Measurements from ENCODE around the gene ATP2B2. TPM values are rescaled to one million over a fixed set of nuclear protein-coding genes. Genes with fewer than 3 reads are reported as not detected.

The ATP2B2 gene
- total RNA-seq, 1 donor from 2014 or later = not detected

GRCh38 chr3:10494180-10494579, 11.2 kb downstream of the ATP2B2 start:
- H3K27ac Mint-ChIP-seq = no peak overlapping the region
- no peak for DNase-seq (ENCODE audit: low spot score)
- peaks cover 7% of the 10 kb centered on the region for H3K27me3 Mint-ChIP-seq (ENCODE audit: insufficient read depth)
- no peaks in the 10 kb centered on the region for H3K4me1 Mint-ChIP-seq (ENCODE audit: low read depth)
- H3K9me3 Mint-ChIP-seq = no peaks in the 10 kb centered on the region
- no peak overlapping the region for H3K4me3 Mint-ChIP-seq
- H3K36me3 Mint-ChIP-seq (ENCODE audit: low read depth) = no peaks in the 10 kb centered on the region
- intact Hi-C loops (cut with micrococcal nuclease) = no loop called here

GRCh38 chr3:10493202-10493589, 12.2 kb downstream of the ATP2B2 start:
- intact Hi-C loops (cut with micrococcal nuclease) = no loop called here
- Mint-ChIP-seq H3K4me1 (ENCODE audit: low read depth) (no peaks in the 10 kb centered on the region), H3K27ac (no peak overlapping the region), H3K36me3 (ENCODE audit: low read depth) (no peaks in the 10 kb centered on the region), H3K4me3 (no peak overlapping the region), H3K27me3 (ENCODE audit: insufficient read depth) (peaks cover 10% of the 10 kb centered on the region), H3K9me3 (no peaks in the 10 kb centered on the region)
- DNase-seq (ENCODE audit: low spot score) = no peak

DNA sequence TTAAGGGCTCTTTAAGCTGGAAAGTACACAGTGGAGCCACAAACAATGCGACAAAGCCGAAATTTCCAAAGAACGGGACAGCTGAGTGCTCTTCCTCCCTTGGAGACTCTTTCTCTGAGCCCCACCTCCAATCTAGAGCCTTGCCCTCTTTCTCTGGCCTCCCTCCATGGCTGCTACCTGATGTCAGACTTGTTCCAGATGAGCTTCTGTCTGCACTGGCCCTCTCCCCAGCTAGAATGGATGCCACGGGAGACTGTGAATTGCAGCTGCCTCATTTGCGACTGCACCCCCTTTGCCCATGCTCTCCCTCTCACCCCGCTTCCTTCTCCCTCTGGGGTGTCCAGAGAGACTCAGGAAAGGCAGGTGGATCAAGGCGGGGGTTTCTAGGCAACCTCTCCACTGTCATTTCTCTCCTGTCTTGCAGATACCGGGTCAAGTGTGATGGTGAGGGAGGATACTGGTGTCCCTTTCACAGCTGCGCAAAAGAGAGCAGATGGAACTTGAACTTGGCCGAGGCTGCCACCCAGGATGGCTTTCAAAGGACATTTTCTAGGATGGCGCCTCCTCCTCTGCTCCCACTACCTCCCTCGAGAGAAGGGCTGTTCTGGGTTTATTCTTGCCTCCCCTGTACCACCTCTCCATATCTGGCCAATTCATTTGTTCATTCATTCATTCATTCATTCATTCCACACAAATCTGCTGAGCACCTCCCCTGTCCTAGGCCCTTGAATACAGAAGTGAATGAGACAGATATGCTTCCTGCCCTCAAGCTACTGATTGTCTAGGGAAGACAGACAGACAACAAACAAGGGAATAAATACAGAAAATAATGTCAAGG, 12.8 kb downstream of the ATP2B2 start:
- Mint-ChIP-seq H3K4me3 (no peak overlapping the region), H3K36me3 (ENCODE audit: low read depth) (no peaks in the 10 kb centered on the region), H3K27me3 (ENCODE audit: insufficient read depth) (peaks cover 10% of the 10 kb centered on the region), H3K9me3 (no peaks in the 10 kb centered on the region), H3K4me1 (ENCODE audit: low read depth) (no peaks in the 10 kb centered on the region), H3K27ac (no peak overlapping the region)
- intact Hi-C loops (cut with micrococcal nuclease) = no loop called here
- no peak for DNase-seq (ENCODE audit: low spot score)

- H3K27me3 Mint-ChIP-seq (ENCODE audit: insufficient read depth) = peaks cover 10% of the 10 kb centered on the region
- no peak for DNase-seq (ENCODE audit: low spot score)
- H3K4me1 Mint-ChIP-seq (ENCODE audit: low read depth) = no peaks in the 10 kb centered on the region
- no peaks in the 10 kb centered on the region for H3K36me3 Mint-ChIP-seq (ENCODE audit: low read depth)
- no peak overlapping the region for H3K4me3 Mint-ChIP-seq
- no peaks in the 10 kb centered on the region for H3K9me3 Mint-ChIP-seq
- intact Hi-C loops (cut with micrococcal nuclease) = loop anchor here (5.0 kb wide), 1 partner anchor 472 kb away; no protein-coding TSS in a partner anchor
- H3K27ac Mint-ChIP-seq = no peak overlapping the region
These were observed 15.5 kb downstream of the ATP2B2 start for GRCh38 chr3:10489746-10490483.

- DNase-seq (ENCODE audit: low spot score) = no peak
- H3K36me3 Mint-ChIP-seq (ENCODE audit: low read depth) = no peaks in the 10 kb centered on the region
- H3K27ac Mint-ChIP-seq = no peak overlapping the region
- H3K9me3 Mint-ChIP-seq = no peaks in the 10 kb centered on the region
- H3K4me3 Mint-ChIP-seq = no peak overlapping the region
- peaks cover 3% of the 10 kb centered on the region for H3K27me3 Mint-ChIP-seq (ENCODE audit: insufficient read depth)
- no peaks in the 10 kb centered on the region for H3K4me1 Mint-ChIP-seq (ENCODE audit: low read depth)
- intact Hi-C loops (cut with micrococcal nuclease) = loop anchor here (5.0 kb wide), 1 partner anchor 474 kb away; no protein-coding TSS in a partner anchor
These were observed 17.3 kb downstream of the ATP2B2 start for GRCh38 chr3:10487988-10488633.

DNA sequence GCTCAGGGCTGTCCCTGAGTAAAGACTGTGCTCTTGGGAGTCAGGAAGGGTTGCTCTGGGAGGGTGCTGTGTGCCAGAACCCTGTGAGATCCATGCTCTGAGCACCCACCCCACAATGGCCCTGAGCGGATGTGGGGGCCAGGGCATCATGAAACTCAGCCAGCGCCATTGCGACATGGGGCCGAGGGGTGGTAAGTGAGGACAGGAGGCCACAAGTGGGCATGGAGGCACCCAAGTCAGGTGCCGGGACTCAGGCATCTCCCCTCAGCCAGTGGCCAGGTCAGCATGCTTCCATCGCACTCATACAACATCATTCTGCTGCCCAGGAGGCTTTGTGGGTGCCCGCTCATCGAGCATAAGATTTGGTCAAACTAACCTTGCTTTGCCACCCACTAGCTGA, 19.6 kb downstream of the ATP2B2 start:
- no peak for DNase-seq (ENCODE audit: low spot score)
- intact Hi-C loops (cut with micrococcal nuclease) = loop anchor here (5.0 kb wide), 1 partner anchor 476 kb away; no protein-coding TSS in a partner anchor
- Mint-ChIP-seq H3K27ac (no peak overlapping the region), H3K27me3 (ENCODE audit: insufficient read depth) (peaks cover 3% of the 10 kb centered on the region), H3K4me1 (ENCODE audit: low read depth) (no peaks in the 10 kb centered on the region), H3K36me3 (ENCODE audit: low read depth) (no peaks in the 10 kb centered on the region), H3K9me3 (no peaks in the 10 kb centered on the region), H3K4me3 (no peak overlapping the region)

DNA sequence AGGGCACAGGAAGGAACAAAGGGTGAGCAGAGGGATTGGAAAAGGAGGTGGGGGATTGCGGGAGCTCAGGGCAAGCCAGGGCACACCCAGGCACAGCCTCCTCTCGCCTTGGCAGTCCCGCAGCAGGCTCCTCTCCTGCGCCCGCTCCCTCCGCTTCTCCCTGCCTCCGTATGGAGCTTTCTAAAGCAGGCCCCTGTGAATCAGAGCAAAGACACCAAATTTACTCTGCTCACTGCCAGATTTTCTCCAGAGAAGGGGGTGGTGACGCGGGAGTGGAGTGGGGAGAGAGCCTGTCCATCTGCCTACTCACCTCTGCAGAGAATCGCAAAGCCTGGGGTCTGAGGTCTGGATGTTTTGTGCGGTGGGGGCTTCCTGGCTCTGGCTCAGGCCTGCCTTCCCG, 20.0 kb downstream of the ATP2B2 start:
- Mint-ChIP-seq H3K4me1 (ENCODE audit: low read depth) (no peaks in the 10 kb centered on the region), H3K9me3 (no peaks in the 10 kb centered on the region), H3K4me3 (no peak overlapping the region), H3K27me3 (ENCODE audit: insufficient read depth) (peaks cover 3% of the 10 kb centered on the region), H3K36me3 (ENCODE audit: low read depth) (no peaks in the 10 kb centered on the region), H3K27ac (no peak overlapping the region)
- no peak for DNase-seq (ENCODE audit: low spot score)
- intact Hi-C loops (cut with micrococcal nuclease) = loop anchor here (5.0 kb wide), 1 partner anchor 477 kb away; no protein-coding TSS in a partner anchor

DNA sequence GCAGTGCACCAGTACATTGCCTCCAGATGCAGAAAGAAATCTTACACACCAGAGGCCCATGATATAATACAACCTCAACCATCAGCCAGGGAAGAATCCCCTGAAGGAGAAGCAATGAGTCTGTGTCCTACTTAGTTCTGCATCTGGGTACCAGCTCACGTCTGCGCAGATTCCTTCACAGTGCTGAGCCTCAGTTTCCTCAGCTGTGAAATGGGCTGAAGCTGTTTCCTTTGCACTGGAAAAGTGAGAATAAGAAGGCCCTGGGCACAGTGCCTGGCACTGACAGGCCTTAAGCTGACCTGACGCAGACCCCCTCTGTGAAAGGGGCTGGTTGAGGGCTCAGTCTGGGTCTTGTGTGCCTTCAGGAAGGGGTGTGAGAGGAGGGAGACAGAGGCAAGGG, 20.7 kb downstream of the ATP2B2 start:
- Mint-ChIP-seq H3K4me3 (no peak overlapping the region), H3K36me3 (ENCODE audit: low read depth) (no peaks in the 10 kb centered on the region), H3K27me3 (ENCODE audit: insufficient read depth) (peaks cover 3% of the 10 kb centered on the region), H3K9me3 (no peaks in the 10 kb centered on the region), H3K27ac (no peak overlapping the region), H3K4me1 (ENCODE audit: low read depth) (no peaks in the 10 kb centered on the region)
- no peak for DNase-seq (ENCODE audit: low spot score)
- intact Hi-C loops (cut with micrococcal nuclease) = loop anchor here (5.0 kb wide), 1 partner anchor 478 kb away; no protein-coding TSS in a partner anchor

DNA sequence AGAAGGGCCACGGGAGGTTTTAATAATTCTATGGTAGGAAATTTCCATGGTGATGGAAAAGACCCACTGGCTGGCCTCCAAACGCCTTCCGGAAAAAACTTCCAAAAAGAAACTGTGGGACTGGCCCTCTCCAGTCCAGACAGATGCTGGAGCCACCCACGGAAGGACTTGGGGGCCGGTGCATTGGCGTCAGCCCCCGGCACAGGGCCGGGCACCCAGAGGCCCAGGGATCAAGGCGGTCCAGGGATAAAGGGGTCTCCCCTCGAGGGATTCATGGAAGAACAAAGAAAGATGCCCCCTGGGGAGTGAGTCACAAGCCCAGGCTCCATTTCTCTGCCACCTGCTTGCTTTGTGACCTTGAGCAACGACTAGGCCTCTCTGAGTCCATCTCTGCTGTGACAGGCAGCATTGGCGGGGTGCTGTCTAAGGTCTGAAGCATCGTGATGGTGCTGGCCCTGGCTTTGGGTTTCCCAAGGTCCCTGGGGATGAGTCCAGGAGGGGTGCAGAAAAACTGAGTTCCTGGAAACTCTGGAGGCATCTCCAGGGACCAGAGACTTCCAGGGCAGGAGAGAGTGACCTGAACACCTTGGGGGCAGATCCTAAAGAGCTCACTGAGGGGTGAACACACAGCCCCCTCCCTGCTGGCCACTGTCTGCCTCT, 21.6 kb downstream of the ATP2B2 start:
- Mint-ChIP-seq H3K4me1 (ENCODE audit: low read depth) (no peaks in the 10 kb centered on the region), H3K27ac (no peak overlapping the region), H3K36me3 (ENCODE audit: low read depth) (no peaks in the 10 kb centered on the region), H3K9me3 (no peaks in the 10 kb centered on the region), H3K4me3 (no peak overlapping the region), H3K27me3 (ENCODE audit: insufficient read depth) (peaks cover 2% of the 10 kb centered on the region)
- DNase-seq (ENCODE audit: low spot score) = no peak
- intact Hi-C loops (cut with micrococcal nuclease) = no loop called here

DNA sequence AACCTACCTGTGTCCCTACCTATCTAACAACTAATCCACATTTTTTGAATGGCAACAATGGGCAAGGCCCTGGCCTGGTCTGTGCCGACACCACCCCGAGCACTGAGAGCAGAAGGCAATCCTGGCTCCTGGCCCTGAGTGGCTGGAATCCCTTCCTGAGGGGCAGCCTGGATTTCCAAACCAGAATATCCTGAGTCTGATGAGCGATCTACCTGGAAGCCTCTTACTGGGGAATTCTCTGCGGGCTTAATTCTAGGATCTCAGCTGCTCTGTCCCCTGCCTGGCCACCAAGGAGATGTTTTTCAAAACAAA, 22.1 kb downstream of the ATP2B2 start:
- no peak overlapping the region for H3K4me3 Mint-ChIP-seq
- H3K9me3 Mint-ChIP-seq = no peaks in the 10 kb centered on the region

DNA sequence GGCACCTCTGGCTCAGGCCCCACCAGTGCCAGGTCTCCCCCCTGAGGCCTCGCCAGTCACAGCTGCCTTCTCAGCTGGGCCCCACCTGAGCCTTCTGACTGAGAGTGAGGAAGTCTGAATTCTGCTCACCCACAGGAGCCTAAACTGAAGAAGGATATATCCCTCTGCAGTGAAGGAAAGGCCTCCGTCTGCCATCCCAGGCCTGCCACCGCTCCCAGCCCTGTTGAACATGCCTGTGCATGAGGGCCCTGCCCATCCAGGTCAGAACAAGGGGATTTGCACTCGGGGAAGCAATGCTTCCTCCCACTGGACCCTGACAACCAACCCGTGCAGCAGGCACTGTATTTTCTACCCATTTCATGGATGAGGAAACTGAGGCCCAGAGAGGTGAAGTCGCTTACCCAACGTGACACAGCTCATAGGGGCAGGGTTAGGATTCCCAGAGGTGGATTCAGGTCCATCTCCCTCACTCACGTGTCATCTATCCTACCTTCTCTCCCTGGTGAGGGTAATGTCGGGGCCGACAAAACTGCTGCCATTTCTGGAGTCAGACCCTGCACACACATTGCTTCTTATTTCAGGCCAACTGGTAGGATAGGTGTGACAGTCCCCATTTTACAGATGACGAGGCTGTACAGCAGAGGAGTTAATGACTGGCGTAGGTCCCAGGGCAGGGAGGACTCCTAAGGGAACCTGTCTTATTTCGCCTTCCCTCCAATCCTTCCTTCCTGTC, 22.6 kb downstream of the ATP2B2 start:
- Mint-ChIP-seq H3K27ac (no peak overlapping the region), H3K36me3 (ENCODE audit: low read depth) (no peaks in the 10 kb centered on the region), H3K4me1 (ENCODE audit: low read depth) (no peaks in the 10 kb centered on the region), H3K4me3 (no peak overlapping the region), H3K27me3 (ENCODE audit: insufficient read depth) (no peaks in the 10 kb centered on the region), H3K9me3 (no peaks in the 10 kb centered on the region)
- no peak for DNase-seq (ENCODE audit: low spot score)
- intact Hi-C loops (cut with micrococcal nuclease) = no loop called here

More for the DNA sequence above, 22.1 kb downstream of the ATP2B2 start:
- Mint-ChIP-seq H3K27me3 (ENCODE audit: insufficient read depth) (no peaks in the 10 kb centered on the region), H3K4me1 (ENCODE audit: low read depth) (no peaks in the 10 kb centered on the region), H3K27ac (no peak overlapping the region), H3K36me3 (ENCODE audit: low read depth) (no peaks in the 10 kb centered on the region)
- intact Hi-C loops (cut with micrococcal nuclease) = no loop called here
- DNase-seq (ENCODE audit: low spot score) = no peak

GRCh38 chr3:10480871-10481378, 24.5 kb downstream of the ATP2B2 start:
- Mint-ChIP-seq H3K4me1 (ENCODE audit: low read depth) (no peaks in the 10 kb centered on the region), H3K9me3 (no peaks in the 10 kb centered on the region), H3K27me3 (ENCODE audit: insufficient read depth) (no peaks in the 10 kb centered on the region), H3K36me3 (ENCODE audit: low read depth) (no peaks in the 10 kb centered on the region), H3K4me3 (no peak overlapping the region), H3K27ac (no peak overlapping the region)
- DNase-seq (ENCODE audit: low spot score) = no peak
- intact Hi-C loops (cut with micrococcal nuclease) = no loop called here

Measured in activated T-helper 1 cell treated with anti-CD3 and anti-CD28 coated beads, Interleukin-12 subunit alpha, Interleukin-12 subunit beta, Interleukin-2, Interleukin-4 antibody, amounts not matched to agents 30 ng/mL and 10 ng/mL and 1 ng/mL, durations not matched to agents 14 hours and 24 hours and 36 hours (primary cell).